Hepatocyte (in vitro differentiated cells): ENCODE data around the gene ACKR3. TPM values are rescaled to one million over a fixed set of nuclear protein-coding genes. Genes with fewer than 3 reads are reported as not detected.

Experiments used
- DNase-seq: peaks from one replicate; pipeline ENCODE4 v3.0.0-alpha.2; 2016; ENCODE audit warnings: low spot score
- H2AFZ ChIP-seq: fragments of 200-600 bp; sonication (generic); 2 replicates; pipeline ENCODE4 v1.6.0; 2016; ENCODE audit warnings: antibody characterized with exemption, mild to moderate bottlenecking
- H3K27ac ChIP-seq: fragments of 200-600 bp; sonication (generic); 2 replicates; pipeline ENCODE4 v1.5.1; 2016; ENCODE audit warnings: mild to moderate bottlenecking
- H3K27me3 ChIP-seq: fragments of 200-600 bp; sonication (generic); 2 replicates; pipeline ENCODE4 v1.6.1; 2016
- H3K36me3 ChIP-seq: fragments of 200-600 bp; sonication (generic); replicated peaks from 2 replicates; pipeline ENCODE4 v1.5.1; 2016; ENCODE audit warnings: low read depth; ENCODE audit not compliant: insufficient read depth
- H3K4me1 ChIP-seq: fragments of 200-600 bp; sonication (generic); 2 replicates; pipeline ENCODE4 v1.5.1; 2016; ENCODE audit warnings: mild to moderate bottlenecking, moderate library complexity; ENCODE audit not compliant: insufficient read depth
- H3K4me2 ChIP-seq: fragments of 200-600 bp; sonication (generic); 2 replicates; pipeline ENCODE4 v1.6.0; 2016
- H3K4me3 ChIP-seq: fragments of 200-600 bp; sonication (generic); 2 replicates; pipeline ENCODE4 v1.5.1; 2016; ENCODE audit warnings: mild to moderate bottlenecking
- H3K79me2 ChIP-seq: fragments of 200-600 bp; sonication (generic); 2 replicates; pipeline ENCODE4 v1.6.0; 2017; ENCODE audit warnings: mild to moderate bottlenecking
- H3K9me2 ChIP-seq: fragments of 200-600 bp; sonication (generic); replicated peaks from 2 replicates; pipeline ENCODE4 v1.6.0; 2017; ENCODE audit warnings: mild to moderate bottlenecking; ENCODE audit not compliant: insufficient read depth
- H3K9me3 ChIP-seq: fragments of 200-600 bp; sonication (generic); 2 replicates; pipeline ENCODE4 v1.5.1; 2016; ENCODE audit warnings: low read depth, mild to moderate bottlenecking
- H4K20me1 ChIP-seq: fragments of 200-600 bp; sonication (generic); 2 replicates; pipeline ENCODE4 v1.6.0; 2016; ENCODE audit warnings: mild to moderate bottlenecking; ENCODE audit not compliant: insufficient read depth, poor library complexity, severe bottlenecking
- CTCF ChIP-seq: fragments of 200-600 bp; sonication (generic); IDR thresholded peaks from 2 replicates; pipeline ENCODE4 v1.5.1; 2016; ENCODE audit warnings: antibody characterized with exemption, mild to moderate bottlenecking; ENCODE audit not compliant: poor library complexity
- EZH2 ChIP-seq: fragments of 200-600 bp; sonication (generic); IDR thresholded peaks from 2 replicates; pipeline ENCODE4 v1.6.1; 2016; ENCODE audit warnings: antibody characterized with exemption, mild to moderate bottlenecking, borderline replicate concordance
- EZH2phosphoT487 ChIP-seq: fragments of 200-600 bp; sonication (generic); IDR thresholded peaks from one replicate; pipeline ENCODE4 v1.6.1; 2018; ENCODE audit warnings: antibody characterized with exemption, mild to moderate bottlenecking, low read depth, moderate library complexity; ENCODE audit not compliant: unreplicated experiment, severe bottlenecking
- WGBS: methylation state at CpG from one replicate; pipeline ENCODE4 v1.1.6; 2016; ENCODE audit warnings: low lambda C conversion rate; ENCODE audit errors: missing lambda C conversion rate; 5-methylcytosine and 5-hydroxymethylcytosine counted together
- polyA plus RNA-seq: library from polyadenylated mRNA; unstranded; fragments of >200 nt; fragmentation: Nextera tagmentation; extraction: Ambion mirVana; gene quantifications from 2 replicates; pipeline ENCODE4 v1.2.1, GENCODE V29; 2016
- total RNA-seq: library from RNA; depleted of rRNA; stranded (reverse); fragments of >200 nt; gene quantifications from 2 replicates; pipeline ENCODE4 v1.2.3, GENCODE V29; 2014

Gene ACKR3
- total and polyA plus RNA-seq, 2 experiments from 2014 or later, result 49.5 to 58.9 TPM

- Histone ChIP-seq H3K9me2 (no peaks in the 10 kb centered on the region), H2AFZ (no peak overlapping the region), H3K4me3 (no peak overlapping the region), H3K9me3 (no peaks in the 10 kb centered on the region), H3K4me1 (peaks cover 60% of the 10 kb centered on the region), H3K27ac (peak overlapping the region; percentile 91), H4K20me1 (peaks cover 20% of the 10 kb centered on the region), H3K4me2 (peak overlapping the region; percentile 85), H3K36me3 (no peaks in the 10 kb centered on the region), H3K79me2 (peaks cover 79% of the 10 kb centered on the region), H3K27me3 (no peaks in the 10 kb centered on the region)
- DNase-seq, result no peak
- WGBS, result 62% methylated on average over 12 of the region's 12 CpGs
- no peak for TF ChIP-seq EZH2phosphoT487
- no peak for TF ChIP-seq EZH2
- no peak for TF ChIP-seq CTCF
These were observed 3.7 kb downstream of the ACKR3 start for GRCh38 chr2:236573066-236573929.

DNA sequence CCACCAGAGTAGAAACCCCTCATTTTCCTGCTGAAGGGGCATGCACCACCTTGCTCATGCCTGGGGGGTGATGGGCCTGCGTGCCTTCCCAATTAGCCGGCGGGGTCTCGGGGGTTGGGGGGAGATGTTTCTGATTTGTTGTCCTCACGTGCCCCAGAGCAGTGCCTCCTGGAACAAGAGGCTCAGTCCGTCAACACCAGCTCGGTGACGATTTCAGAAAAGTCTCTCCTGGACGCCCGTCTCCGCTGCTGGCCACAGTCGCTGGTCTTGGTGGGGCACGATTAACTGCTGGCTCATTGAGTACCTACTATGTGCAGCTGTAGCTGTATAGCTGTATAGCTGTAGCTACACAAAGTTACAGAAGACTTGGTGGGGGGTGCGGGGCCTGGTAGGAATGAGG is 4.4 kb downstream of the ACKR3 start:
- Histone ChIP-seq H3K4me3 (no peak overlapping the region), H3K36me3 (no peaks in the 10 kb centered on the region), H3K27me3 (no peaks in the 10 kb centered on the region), H4K20me1 (peaks cover 23% of the 10 kb centered on the region), H3K79me2 (peaks cover 86% of the 10 kb centered on the region), H2AFZ (no peak overlapping the region), H3K4me1 (peaks cover 62% of the 10 kb centered on the region), H3K27ac (no peak overlapping the region), H3K9me3 (no peaks in the 10 kb centered on the region), H3K9me2 (no peaks in the 10 kb centered on the region), H3K4me2 (peak overlapping the region; percentile 85)
- WGBS, result 68% methylated on average over 14 of the region's 14 CpGs
- TF ChIP-seq CTCF (no peak), EZH2phosphoT487 (no peak), EZH2 (no peak)
- no peak for DNase-seq

GRCh38 chr2:236574424-236575145 is 5.0 kb downstream of the ACKR3 start:
- Histone ChIP-seq H3K27ac (peak overlapping the region; percentile 89), H3K79me2 (peaks cover 92% of the 10 kb centered on the region), H2AFZ (no peak overlapping the region), H3K36me3 (no peaks in the 10 kb centered on the region), H3K9me3 (no peaks in the 10 kb centered on the region), H4K20me1 (peaks cover 23% of the 10 kb centered on the region), H3K4me2 (peak overlapping the region; percentile 85), H3K4me3 (no peak overlapping the region), H3K9me2 (no peaks in the 10 kb centered on the region), H3K27me3 (no peaks in the 10 kb centered on the region), H3K4me1 (peaks cover 61% of the 10 kb centered on the region)
- 42% methylated on average over 18 of the region's 18 CpGs for WGBS
- DNase-seq, result no peak
- TF ChIP-seq EZH2phosphoT487, result no peak
- TF ChIP-seq CTCF, result no peak
- no peak for TF ChIP-seq EZH2
